ENCODE data around the gene LMO4.

GRCh38 chr1:87368907-87369306, 40.2 kb downstream of the LMO4 start:
- TF ChIP-seq CTCF (IDR thresholded peaks at IDR 0.05; ENCODE audit: low read depth, low read length, poor library complexity, severe bottlenecking) (no peak), EZH2phosphoT487 (IDR thresholded peaks at IDR 0.05; ENCODE audit: borderline replicate concordance, low read length) (no peak)

Data from DOHH2 (cell line).